Progenitor cell of endocrine pancreas (in vitro differentiated cells): Measurements from ENCODE around the gene RNF13. TPM values are rescaled to one million over a fixed set of nuclear protein-coding genes. Genes with fewer than 3 reads are reported as not detected.

Source experiments
- DNase-seq: peaks from one replicate; pipeline ENCODE4 v3.0.0; 2021; ENCODE audit warnings: low spot score; ENCODE audit not compliant: unreplicated experiment
- H3K27ac Mint-ChIP-seq: 2 replicates; pipeline ENCODE4 v1.8.0; 2021; ENCODE audit warnings: mild to moderate bottlenecking, moderate library complexity, mixed read lengths
- H3K27me3 Mint-ChIP-seq: 2 replicates; pipeline ENCODE4 v1.8.0; 2021; ENCODE audit warnings: mixed read lengths
- H3K36me3 Mint-ChIP-seq: 2 replicates; pipeline ENCODE4 v1.8.0; 2022; ENCODE audit warnings: mixed read lengths; ENCODE audit not compliant: insufficient read depth
- H3K4me1 Mint-ChIP-seq: 2 replicates; pipeline ENCODE4 v1.8.0; 2021; ENCODE audit warnings: low read depth, mixed read lengths
- H3K4me3 Mint-ChIP-seq: 2 replicates; pipeline ENCODE4 v1.8.0; 2021; ENCODE audit warnings: low read depth, mild to moderate bottlenecking, moderate library complexity, mixed read lengths
- H3K9me3 Mint-ChIP-seq: 2 replicates; pipeline ENCODE4 v1.8.0; 2021; ENCODE audit warnings: low read depth, mixed read lengths
- CTCF ChIP-seq: fragments of 200-600 bp; sonication (generic); IDR thresholded peaks from one replicate; pipeline ENCODE4 v1.5.0; 2021; ENCODE audit warnings: antibody characterized with exemption, mild to moderate bottlenecking; ENCODE audit not compliant: unreplicated experiment
- total RNA-seq: library from RNA; stranded (reverse); gene quantifications from 2 replicates; pipeline ENCODE4 v1.2.1, GENCODE V29; 2021

Gene RNF13
- total RNA-seq, 1 donor from 2014 or later, result 29.8 TPM

GRCh38 chr3:149909923-149910322, 96.9 kb downstream of the RNF13 start:
- Mint-ChIP-seq H3K4me3 (no peak overlapping the region), H3K4me1 (no peaks in the 10 kb centered on the region), H3K27ac (no peak overlapping the region), H3K9me3 (no peaks in the 10 kb centered on the region), H3K36me3 (peaks cover 3% of the 10 kb centered on the region), H3K27me3 (no peaks in the 10 kb centered on the region)
- no peak for DNase-seq
- TF ChIP-seq CTCF, result no peak

GRCh38 chr3:149917124-149917667, 104.2 kb downstream of the RNF13 start:
- Mint-ChIP-seq H3K4me1 (no peaks in the 10 kb centered on the region), H3K27me3 (no peaks in the 10 kb centered on the region), H3K36me3 (peaks cover 9% of the 10 kb centered on the region), H3K9me3 (no peaks in the 10 kb centered on the region), H3K27ac (no peak overlapping the region), H3K4me3 (no peak overlapping the region)
- no peak for DNase-seq
- no peak for TF ChIP-seq CTCF

- H3K27ac Mint-ChIP-seq, result no peak overlapping the region
- H3K27me3 Mint-ChIP-seq, result no peaks in the 10 kb centered on the region
- no peak for DNase-seq
- peaks cover 8% of the 10 kb centered on the region for H3K36me3 Mint-ChIP-seq
- H3K4me3 Mint-ChIP-seq, result no peak overlapping the region
- H3K4me1 Mint-ChIP-seq, result no peaks in the 10 kb centered on the region
- H3K9me3 Mint-ChIP-seq, result no peaks in the 10 kb centered on the region
- TF ChIP-seq CTCF, result no peak
These were observed 106.5 kb downstream of the RNF13 start for GRCh38 chr3:149919509-149919908.

GRCh38 chr3:149920119-149920518, 107.1 kb downstream of the RNF13 start:
- Mint-ChIP-seq H3K9me3 (no peaks in the 10 kb centered on the region), H3K4me1 (no peaks in the 10 kb centered on the region), H3K27me3 (no peaks in the 10 kb centered on the region), H3K27ac (no peak overlapping the region), H3K4me3 (no peak overlapping the region), H3K36me3 (peaks cover 8% of the 10 kb centered on the region)
- no peak for TF ChIP-seq CTCF
- no peak for DNase-seq

GRCh38 chr3:149933008-149933407, 120.0 kb downstream of the RNF13 start:
- Mint-ChIP-seq H3K9me3 (peaks cover 15% of the 10 kb centered on the region), H3K4me3 (no peak overlapping the region), H3K4me1 (no peaks in the 10 kb centered on the region), H3K36me3 (peaks cover 32% of the 10 kb centered on the region), H3K27ac (no peak overlapping the region), H3K27me3 (no peaks in the 10 kb centered on the region)
- no peak for TF ChIP-seq CTCF
- DNase-seq, result no peak
